Sigmoid colon (tissue), 7 donors: Measurements from ENCODE around the gene RIPOR3. TPM values are rescaled to one million over a fixed set of nuclear protein-coding genes. Genes with fewer than 3 reads are reported as not detected.

Experiments
- DNase-seq: peaks from one replicate; pipeline ENCODE4 v3.0.0-alpha.2; 2019
- H3K27ac ChIP-seq, 4 donors: fragments of 200-600 bp; sonication (generic); one replicate each; pipeline ENCODE4 v1.5.1; 2016 to 2019; ENCODE audit warnings: mild to moderate bottlenecking in 1 of 4
- H3K27me3 ChIP-seq, 3 donors: fragments of 200-600 bp; sonication (generic); one replicate each; pipeline ENCODE4 v1.5.1; 2019; ENCODE audit warnings: mild to moderate bottlenecking in 1 of 3
- H3K36me3 ChIP-seq, 4 donors: fragments of 200-600 bp; sonication (generic); one replicate each; pipeline ENCODE4 v1.5.1; 2016 to 2019
- H3K4me1 ChIP-seq, 4 donors: fragments of 200-600 bp; sonication (generic); one replicate each; pipeline ENCODE4 v1.5.1; 2017 to 2019
- H3K4me3 ChIP-seq, 4 donors: fragments of 200-600 bp; sonication (generic); one replicate each; pipeline ENCODE4 v1.5.1; 2017 to 2019; ENCODE audit warnings: mild to moderate bottlenecking in 2 of 4, moderate library complexity in 1 of 4
- H3K9me3 ChIP-seq, 4 donors: fragments of 200-600 bp in 3 of 4; sonication (generic) in 3 of 4; one replicate each; pipeline versions ENCODE4 v1.5.1 to v1.6.1; 2013 to 2019
- CTCF ChIP-seq, 4 experiments: fragments of 450-650 bp in 3 of 4; fragments of 200-600 bp in 1 of 4; IDR thresholded peaks; one replicate each; pipeline ENCODE4 v1.5.1; 2016 to 2019; ENCODE audit warnings: antibody characterized with exemption in 4 of 4, mild to moderate bottlenecking in 3 of 4, moderate library complexity in 2 of 4
- EP300 ChIP-seq, 4 donors: sonication (generic); formaldehyde crosslinking; IDR thresholded peaks; one replicate each; pipeline ENCODE4 v1.6.1; 2017; ENCODE audit warnings: antibody characterized with exemption in 4 of 4
- POLR2A ChIP-seq, 2 donors: fragments of 450-650 bp; IDR thresholded peaks; one replicate each; pipeline ENCODE4 v1.6.1; 2016; ENCODE audit warnings: antibody characterized with exemption in 2 of 2, mild to moderate bottlenecking in 2 of 2, moderate library complexity in 2 of 2
- POLR2AphosphoS5 ChIP-seq, 4 donors: sonication (generic); formaldehyde crosslinking; IDR thresholded peaks; one replicate each; pipeline ENCODE4 v1.6.1; 2017; ENCODE audit warnings: antibody characterized with exemption in 4 of 4
- WGBS, 2 donors: extraction: QIAGEN DNeasy Blood & Tissue Kit; methylation state at CpG; one replicate each; pipeline ENCODE4 v1.1.7; 2013; 5-methylcytosine and 5-hydroxymethylcytosine counted together
- intact Hi-C: fragments of 100-400 bp; cut with DNase I; formaldehyde crosslinking; loops from one replicate; pipeline ENCODE4 v1.15.1; 2023
- polyA plus RNA-seq, 3 donors: library from polyadenylated mRNA; stranded (reverse); fragments of 200-250 nt; gene quantifications; one replicate each; pipeline ENCODE4 v1.2.3, GENCODE V29; 2013
- total RNA-seq, 4 donors: library from RNA; depleted of rRNA; stranded (reverse); fragments of >200 nt; gene quantifications; one replicate each; pipeline ENCODE4 v1.1.0, GENCODE V29; 2016
- donor health status: healthy with polysubstance abuse.
- donor health status: Bipolar disorder and iron deficiency.
- donor health status: healthy.

RIPOR3 gene
- total and polyA plus RNA-seq, 7 donors = 0.92 to 28.0 (median 9.4) TPM

GRCh38 chr20:50560867-50561266, 130.5 kb downstream of the RIPOR3 start:
- H3K9me3 ChIP-seq = no peaks in the 10 kb centered on the region
- H3K4me1 ChIP-seq = peaks cover 0 to 49% (median 34%) of the 10 kb centered on the region in 4 donors
- intact Hi-C loops = no loop called here
- WGBS, 2 donors = 88 to 91% methylated on average over 5 of the region's 5 CpGs
- no peaks in the 10 kb centered on the region for H3K27me3 ChIP-seq
- no peak for DNase-seq
- H3K4me3 ChIP-seq = no peak overlapping the region
- H3K36me3 ChIP-seq = peaks cover 0 to 18% (median 2%) of the 10 kb centered on the region in 4 donors
- TF ChIP-seq POLR2A (IDR thresholded peaks at IDR 0.05) (no peak), POLR2AphosphoS5 (IDR thresholded peaks at IDR 0.05) (no peak), CTCF (IDR thresholded peaks at IDR 0.05) (no peak), EP300 (IDR thresholded peaks at IDR 0.05) (no peak)
- peak overlapping the region; percentile 75 to 86 (median 82) for H3K27ac ChIP-seq

- H3K27me3 ChIP-seq = no peaks in the 10 kb centered on the region
- H3K4me3 ChIP-seq = no peak overlapping the region
- TF ChIP-seq POLR2AphosphoS5 (IDR thresholded peaks at IDR 0.05) = no peak
- no peak for TF ChIP-seq EP300 (IDR thresholded peaks at IDR 0.05)
- TF ChIP-seq POLR2A (IDR thresholded peaks at IDR 0.05) = no peak
- no peak for TF ChIP-seq CTCF (IDR thresholded peaks at IDR 0.05)
- WGBS, 2 donors = 94 to 95% methylated on average over 8 of the region's 8 CpGs
- intact Hi-C loops = no loop called here
- no peak for DNase-seq
- H3K4me1 ChIP-seq = peaks cover 0 to 43% (median 32%) of the 10 kb centered on the region in 4 donors
- H3K36me3 ChIP-seq = peaks cover 0 to 12% (median 2%) of the 10 kb centered on the region in 4 donors
- peak overlapping the region in 3 of 4 donors; percentile 78 to 86 (median 85) for H3K27ac ChIP-seq
- H3K9me3 ChIP-seq = no peaks in the 10 kb centered on the region
Measured at GRCh38 chr20:50559856-50560638, 131.3 kb downstream of the RIPOR3 start.

- DNase-seq = no peak
- intact Hi-C loops = no loop called here
- 96% methylated on average over 6 of the region's 6 CpGs for WGBS, 2 donors
- Histone ChIP-seq H3K36me3 (peaks cover 0 to 8% (median 2%) of the 10 kb centered on the region in 4 donors), H3K27me3 (no peaks in the 10 kb centered on the region), H3K27ac (peak overlapping the region in 1 of 4 donors; percentile 26), H3K9me3 (no peaks in the 10 kb centered on the region), H3K4me3 (no peak overlapping the region), H3K4me1 (peaks cover 0 to 41% (median 31%) of the 10 kb centered on the region in 4 donors)
- TF ChIP-seq POLR2A (IDR thresholded peaks at IDR 0.05) = no peak
- TF ChIP-seq POLR2AphosphoS5 (IDR thresholded peaks at IDR 0.05) = no peak
- TF ChIP-seq EP300 (IDR thresholded peaks at IDR 0.05) = no peak
- no peak for TF ChIP-seq CTCF (IDR thresholded peaks at IDR 0.05)
Measured at GRCh38 chr20:50559149-50559548, 132.2 kb downstream of the RIPOR3 start.

- WGBS, 2 donors = 84 to 85% methylated on average over 4 of the region's 4 CpGs
- H3K4me1 ChIP-seq = peaks cover 0 to 39% (median 31%) of the 10 kb centered on the region in 4 donors
- intact Hi-C loops = no loop called here
- no peak for DNase-seq
- H3K9me3 ChIP-seq = no peaks in the 10 kb centered on the region
- peaks cover 0 to 8% (median 2%) of the 10 kb centered on the region in 4 donors for H3K36me3 ChIP-seq
- TF ChIP-seq CTCF (IDR thresholded peaks at IDR 0.05) (no peak), POLR2A (IDR thresholded peaks at IDR 0.05) (no peak)
- no peaks in the 10 kb centered on the region for H3K27me3 ChIP-seq
- no peak overlapping the region for H3K4me3 ChIP-seq
- no peak overlapping the region for H3K27ac ChIP-seq
Measured at GRCh38 chr20:50558483-50558925, 132.8 kb downstream of the RIPOR3 start.
